Pancreas (tissue), 10 donors: ENCODE measurements around the gene ASB2. TPM values are rescaled to one million over a fixed set of nuclear protein-coding genes. Genes with fewer than 3 reads are reported as not detected.
A peak's percentile ranks its signal among the peaks of the same experiment; 100 is the strongest.

ENCODE experiments used
- ATAC-seq, 4 donors: fragments of 200-7000 bp; cut with Tn5 transposase; one replicate each; pipeline versions ENCODE4 v1.8.0 to v1.9.1; 2020; ENCODE audit warnings: mild to moderate bottlenecking in 4 of 4, moderate library complexity in 4 of 4
- DNase-seq, 6 donors: peaks; one replicate each; pipeline ENCODE4 v3.0.0-alpha.2; 2020
- FAIRE-seq: peaks from 2 replicates; lab custom pipeline; 2012; peaks lifted over from hg19 to GRCh38; lab: Jason Lieb, UNC
- H3K27ac ChIP-seq, 4 donors: fragments of 200-600 bp; sonication (generic); 1 replicate in 3 of 4; 2 replicates in 1 of 4; pipeline versions ENCODE4 v1.5.0 to v1.8.0; 2020
- H3K27me3 ChIP-seq, 4 donors: fragments of 200-600 bp; one replicate each; pipeline ENCODE4 v1.8.0; 2021
- H3K36me3 ChIP-seq, 3 donors: fragments of 200-600 bp; sonication (generic) in 1 of 3; one replicate each; pipeline versions ENCODE4 v1.5.0 to v1.8.0; 2020 to 2021
- H3K4me1 ChIP-seq, 3 donors: fragments of 200-600 bp; one replicate each; pipeline ENCODE4 v1.8.0; 2021
- H3K4me3 ChIP-seq, 4 donors: fragments of 200-600 bp; sonication (generic) in 2 of 4; one replicate each; pipeline versions ENCODE4 v1.5.0 to v1.8.0; 2020 to 2021
- H3K9me3 ChIP-seq, 4 donors: fragments of 200-600 bp; one replicate each; pipeline ENCODE4 v1.8.0; 2021
- CTCF ChIP-seq, 4 donors: fragments of 200-600 bp; sonication (generic) in 3 of 4; IDR thresholded peaks; one replicate each; pipeline versions ENCODE4 v1.5.0 to v1.8.0; 2021; ENCODE audit warnings: antibody characterized with exemption in 4 of 4
- WGBS, 2 donors: extraction: QIAGEN DNeasy Blood & Tissue Kit; methylation state at CpG; one replicate each; pipeline ENCODE4 v1.1.7; 2013; 5-methylcytosine and 5-hydroxymethylcytosine counted together
- intact Hi-C, 3 donors: fragments of 100-400 bp; cut with DNase I; formaldehyde crosslinking; loops; one replicate each; pipeline versions ENCODE4 v1.11.1 to v1.14.2; 2022
- polyA plus RNA-seq, 2 donors: library from polyadenylated mRNA; stranded (reverse); fragments of 200-250 nt; gene quantifications; one replicate each; pipeline ENCODE4 v1.2.3, GENCODE V29; 2013
- total RNA-seq, 6 donors: library from RNA; stranded (reverse); fragmentation: NEBNext Ultra II Directional in 4 of 6; extraction: Animal tissue kit (Norgen Biotek cat#: 25700) in 4 of 6; gene quantifications; one replicate each; pipeline versions ENCODE4 v1.2.1 to v1.2.4, GENCODE V29; 2021 to 2023
- donor health status: healthy with polysubstance abuse.
- donor health status: DM: no; HTN: no; CAD: no; lungs with moderate emphysema.
- donor health status: DM: no; HTN: no; CAD: no.
- donor health status: control.
- donor health status: control.
- donor health status: Bipolar disorder and iron deficiency.
- donor health status: DM: yes; HTN: yes; CAD: no.
- donor health status: DM: no; HTN: no; CAD: no.
- donor health status: DM: no; HTN: no; CAD: no.
- donor health status: DM: yes; HTN: yes; CAD: no.

ASB2 gene
- total RNA-seq (under 1 TPM; 0.09 to 0.53 (median 0.26) TPM), polyA plus RNA-seq (1 to 10 TPM; 1.3 to 1.4 TPM)

- H3K27ac ChIP-seq: no peak within 1 kb of the TSS
- FAIRE-seq (no peak), DNase-seq (no peak), ATAC-seq (no peak)
- 44 to 52% methylated on average over 12 of the region's 12 CpGs for WGBS, 2 donors
- no peak within 1 kb of the TSS for H3K4me3 ChIP-seq
- no peaks in the 10 kb centered on the region for H3K4me1 ChIP-seq
- no peaks in the 10 kb centered on the region for H3K9me3 ChIP-seq
- no peaks in the 10 kb centered on the region for H3K36me3 ChIP-seq
- no peak for TF ChIP-seq CTCF (IDR thresholded peaks at IDR 0.05)
- intact Hi-C loops: no loop called here
- H3K27me3 ChIP-seq: no peaks in the 10 kb centered on the region
Observed at GRCh38 chr14:93976477-93977057, at the start of gene ASB2. TSS of gene ASB2 (minus strand) at chr14:93976570. CDS start at chr14:93964539, 12,031 bp downstream.

GRCh38 chr14:94025720-94026119, 49.4 kb upstream of the ASB2 start:
- Histone ChIP-seq H3K9me3 (no peaks in the 10 kb centered on the region), H3K27ac (no peak overlapping the region), H3K36me3 (no peaks in the 10 kb centered on the region), H3K27me3 (no peaks in the 10 kb centered on the region), H3K4me1 (peaks cover 0 to 4% (median 0%) of the 10 kb centered on the region in 3 donors), H3K4me3 (peak overlapping the region in 2 of 4 donors; percentile 60 to 76)
- no peak for TF ChIP-seq CTCF (IDR thresholded peaks at IDR 0.05)
- intact Hi-C loops: no loop called here
- 29 to 35% methylated on average over 6 of the region's 6 CpGs for WGBS, 2 donors
- no peak for DNase-seq
- no peak for FAIRE-seq
- no peak for ATAC-seq

GRCh38 chr14:94024549-94024948, 48.2 kb upstream of the ASB2 start:
- intact Hi-C loops: no loop called here
- ATAC-seq: no peak
- Histone ChIP-seq H3K27me3 (no peaks in the 10 kb centered on the region), H3K4me3 (no peak overlapping the region), H3K27ac (no peak overlapping the region), H3K4me1 (peaks cover 0 to 4% (median 0%) of the 10 kb centered on the region in 3 donors), H3K9me3 (no peaks in the 10 kb centered on the region), H3K36me3 (no peaks in the 10 kb centered on the region)
- no peak for DNase-seq
- FAIRE-seq: no peak
- TF ChIP-seq CTCF (IDR thresholded peaks at IDR 0.05): no peak
- WGBS, 2 donors: 92 to 98% methylated on average over 2 of the region's 2 CpGs

- no peak for FAIRE-seq
- Histone ChIP-seq H3K36me3 (no peaks in the 10 kb centered on the region), H3K4me3 (no peak overlapping the region), H3K9me3 (no peaks in the 10 kb centered on the region), H3K4me1 (peaks cover 0 to 5% (median 4%) of the 10 kb centered on the region in 3 donors), H3K27ac (no peak overlapping the region), H3K27me3 (no peaks in the 10 kb centered on the region)
- intact Hi-C loops: no loop called here
- no peak for ATAC-seq
- 72 to 79% methylated on average over 10 of the region's 10 CpGs for WGBS, 2 donors
- no peak for DNase-seq
- TF ChIP-seq CTCF (IDR thresholded peaks at IDR 0.05): no peak
Observed at GRCh38 chr14:94022532-94023411, 46.4 kb upstream of the ASB2 start.
